C4-2B (cell line): ENCODE data around the gene ZIM2.

Source experiments
- H3K27ac ChIP-seq: fragments of 450-650 bp; 2 replicates; pipeline ENCODE4 v1.5.1; 2017
- CTCF ChIP-seq: fragments of 450-650 bp; conservative IDR thresholded peaks from 2 replicates; pipeline ENCODE4 v1.5.1; 2017; ENCODE audit warnings: mild to moderate bottlenecking
- ZFX ChIP-seq: fragments of 450-650 bp; IDR thresholded peaks from 2 replicates; pipeline ENCODE4 v1.6.1; 2017

ZIM2 gene

GRCh38 chr19:56821675-56822074 lies 18.9 kb downstream of the ZIM2 start:
- H3K27ac ChIP-seq: no peak overlapping the region
- TF ChIP-seq ZFX: no peak
- no peak for TF ChIP-seq CTCF

DNA sequence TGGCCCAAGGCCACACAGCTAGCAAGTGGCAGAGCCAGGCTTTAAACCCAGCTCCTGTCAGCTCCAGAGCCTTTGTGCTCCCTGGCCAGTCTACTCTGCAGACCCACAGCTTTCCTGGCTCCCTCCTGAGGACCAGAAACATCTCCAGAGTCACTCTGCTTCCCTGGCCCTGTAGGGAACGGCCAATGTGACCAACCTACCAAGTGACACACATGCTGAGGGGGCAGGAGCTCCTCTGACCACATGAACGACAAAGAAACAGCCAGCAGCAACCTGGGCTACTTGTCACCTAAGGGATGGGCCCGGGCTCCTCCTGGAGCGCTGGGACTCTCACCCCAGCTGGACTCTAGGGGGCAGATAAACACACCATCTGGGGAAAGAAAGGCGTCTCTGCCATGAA lies 19.3 kb downstream of the ZIM2 start:
- no peak for TF ChIP-seq CTCF
- TF ChIP-seq ZFX: no peak
- no peak overlapping the region for H3K27ac ChIP-seq

GRCh38 chr19:56819166-56819565 lies 21.4 kb downstream of the ZIM2 start:
- no peak overlapping the region for H3K27ac ChIP-seq
- no peak for TF ChIP-seq CTCF
- no peak for TF ChIP-seq ZFX

DNA sequence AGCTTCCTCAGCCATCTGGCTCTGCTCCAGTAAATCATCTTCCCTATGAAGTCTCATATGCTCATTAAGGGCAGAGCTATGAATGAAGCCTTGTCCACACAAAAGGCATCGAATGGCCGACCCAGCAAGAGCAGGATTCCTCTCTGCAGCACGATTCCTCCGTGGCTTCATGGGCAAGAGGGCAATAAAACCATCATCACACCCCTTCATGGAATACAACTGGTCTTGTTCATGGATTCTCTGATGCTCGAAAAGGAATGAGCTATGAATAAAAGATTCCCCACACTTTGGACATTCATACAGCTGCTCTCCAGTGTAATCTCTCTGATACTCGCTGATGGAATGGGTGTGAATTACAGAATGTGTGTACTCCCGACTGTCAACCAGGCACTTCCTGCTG lies 25.9 kb downstream of the ZIM2 start:
- no peak overlapping the region for H3K27ac ChIP-seq
- no peak for TF ChIP-seq CTCF
- TF ChIP-seq ZFX: no peak

DNA sequence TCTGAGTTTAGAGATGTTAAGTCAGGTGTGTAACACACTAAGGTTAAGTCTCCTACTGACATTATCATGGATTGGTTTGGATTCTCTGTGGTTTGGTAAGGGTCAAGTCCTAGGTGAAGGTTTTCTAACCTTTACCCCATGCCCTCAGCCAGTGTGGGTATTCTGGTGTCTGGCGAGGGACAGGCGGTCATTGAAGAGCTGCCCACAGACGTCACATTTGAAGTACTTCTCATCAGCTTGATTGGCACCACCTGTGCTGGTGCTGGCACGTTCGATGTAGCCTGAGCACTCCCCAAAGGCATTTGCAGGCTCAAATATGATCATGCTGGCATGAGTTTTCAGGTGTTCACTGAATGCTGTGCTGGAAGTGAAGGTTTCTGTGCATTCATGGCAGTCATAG lies 27.0 kb downstream of the ZIM2 start:
- no peak overlapping the region for H3K27ac ChIP-seq
- no peak for TF ChIP-seq CTCF

GRCh38 chr19:56811480-56811879 lies 29.0 kb downstream of the ZIM2 start:
- TF ChIP-seq CTCF: no peak
- no peak for TF ChIP-seq ZFX
- no peak overlapping the region for H3K27ac ChIP-seq

- TF ChIP-seq ZFX (no peak), CTCF (no peak)
- no peak overlapping the region for H3K27ac ChIP-seq
These were observed 30.3 kb downstream of the ZIM2 start for GRCh38 chr19:56810260-56810659.
